NCI-H82 treated with DMSO at 0.1 percent for 48 hours (cell line): ENCODE measurements around the gene NUDT1.

ENCODE experiments used
- DNase-seq: peaks from one replicate; lab custom pipeline; 2025; ENCODE audit not compliant: unreplicated experiment; lab: John Stamatoyannopoulos, UW

NUDT1 gene

GRCh38 chr7:2223321-2223720, 18.7 kb upstream of the NUDT1 start:
- DNase-seq, result no peak

GRCh38 chr7:2224491-2224928, 17.5 kb upstream of the NUDT1 start:
- no peak for DNase-seq

- DNase-seq, result no peak
Observed at GRCh38 chr7:2224934-2225333, 17.1 kb upstream of the NUDT1 start.

- DNase-seq, result no peak
Observed at GRCh38 chr7:2225336-2225735, 16.7 kb upstream of the NUDT1 start.

GRCh38 chr7:2225830-2226229, 16.2 kb upstream of the NUDT1 start:
- no peak for DNase-seq

- DNase-seq, result no peak
Observed at GRCh38 chr7:2227699-2228098, 14.3 kb upstream of the NUDT1 start.

GRCh38 chr7:2228921-2229320, 13.1 kb upstream of the NUDT1 start:
- DNase-seq, result no peak

GRCh38 chr7:2229467-2229866, 12.6 kb upstream of the NUDT1 start:
- DNase-seq, result no peak

- no peak for DNase-seq
Observed at GRCh38 chr7:2230226-2230625, 11.8 kb upstream of the NUDT1 start.

- DNase-seq, result no peak
Observed at GRCh38 chr7:2230882-2231281, 11.1 kb upstream of the NUDT1 start.

- no peak for DNase-seq
Observed at GRCh38 chr7:2231992-2232765, 9.8 kb upstream of the NUDT1 start.

- peak; percentile 87 for DNase-seq
Observed at GRCh38 chr7:2232766-2233520, 9.1 kb upstream of the NUDT1 start, which contains the start of gene MAD1L1. Gene MAD1L1, minus strand, starts transcription at chr7:2232945. Its CDS starts 2,812 bp downstream, at chr7:2230133.

GRCh38 chr7:2233926-2234325, 8.1 kb upstream of the NUDT1 start:
- no peak for DNase-seq

- no peak for DNase-seq
Observed at GRCh38 chr7:2237109-2237602, 4.9 kb upstream of the NUDT1 start.

GRCh38 chr7:2239242-2239641, 2.8 kb upstream of the NUDT1 start:
- no peak for DNase-seq

GRCh38 chr7:2242541-2243429, 759 bp downstream of the NUDT1 start:
- peak; percentile 49 for DNase-seq

GRCh38 chr7:2243458-2243857, 1.4 kb downstream of the NUDT1 start:
- no peak for DNase-seq

GRCh38 chr7:2244404-2244995, 2.5 kb downstream of the NUDT1 start:
- no peak for DNase-seq

- DNase-seq, result no peak
Observed at GRCh38 chr7:2245883-2246675, 4.1 kb downstream of the NUDT1 start.
